GM19193 (cell line): ENCODE results near the gene RPAIN.

Experiments used
- POLR2A ChIP-seq: IDR thresholded peaks from 4 replicates; pipeline ENCODE4 v1.6.1; 2011; ENCODE audit not compliant: insufficient read depth, insufficient read length; ENCODE audit errors: extremely low read depth

RPAIN gene

GRCh38 chr17:5467416-5467815, 47.4 kb downstream of the RPAIN start:
- no peak for TF ChIP-seq POLR2A

- TF ChIP-seq POLR2A: no peak
Measured at GRCh38 chr17:5468075-5468473, 48.1 kb downstream of the RPAIN start.

- no peak for TF ChIP-seq POLR2A
Measured at GRCh38 chr17:5472511-5472910, 52.5 kb downstream of the RPAIN start.

GRCh38 chr17:5473906-5474305, 53.9 kb downstream of the RPAIN start:
- no peak for TF ChIP-seq POLR2A

GRCh38 chr17:5478992-5479391, 59.0 kb downstream of the RPAIN start:
- TF ChIP-seq POLR2A: no peak

GRCh38 chr17:5480962-5481361, 61.0 kb downstream of the RPAIN start:
- no peak for TF ChIP-seq POLR2A

GRCh38 chr17:5481451-5481850, 61.5 kb downstream of the RPAIN start:
- TF ChIP-seq POLR2A: no peak
